Measurements from ENCODE around the gene RCBTB1. TPM values are rescaled to one million over a fixed set of nuclear protein-coding genes. Genes with fewer than 3 reads are reported as not detected.
"Not testable (repeated sequence)": the region's sequence is repeated elsewhere in the genome, so short reads cannot be mapped to it uniquely, and the experiment has no call there.

The RCBTB1 gene
- total RNA-seq, 2 donors from 2014 or later, result 15.7 to 29.4 TPM

GRCh38 chr13:49594576-49594975 is 9.2 kb upstream of the RCBTB1 start:
- no peaks in the 10 kb centered on the region for H3K4me1 ChIP-seq (replicated peaks)
- no peaks in the 10 kb centered on the region for H3K9me3 ChIP-seq
- no peak overlapping the region for H3K27ac ChIP-seq
- intact Hi-C loops (cut with DNase I), result no loop called here
- no peak for TF ChIP-seq POLR2AphosphoS5 (IDR thresholded peaks at IDR 0.05)
- no peak for TF ChIP-seq POLR2A (IDR thresholded peaks at IDR 0.05)
- no peak for TF ChIP-seq CTCF (IDR thresholded peaks at IDR 0.05)
- no peak overlapping the region for H3K4me3 ChIP-seq
- H3K36me3 ChIP-seq, result no peaks in the 10 kb centered on the region
- DNase-seq (ENCODE audit: low spot score), result no peak
- H3K27me3 ChIP-seq (replicated peaks; ENCODE audit: insufficient read depth), result no peaks in the 10 kb centered on the region

- DNase-seq (ENCODE audit: low spot score); H3K27ac ChIP-seq; intact Hi-C loops (cut with DNase I); H3K36me3 ChIP-seq; H3K9me3 ChIP-seq; H3K4me1 ChIP-seq (replicated peaks); H3K4me3 ChIP-seq; H3K27me3 ChIP-seq (replicated peaks; ENCODE audit: insufficient read depth): not testable (repeated sequence)
- WGBS, result 84% methylated on average over 4 of the region's 4 CpGs
These were observed 8.5 kb upstream of the RCBTB1 start for GRCh38 chr13:49593876-49594275.

GRCh38 chr13:49590714-49591113 is 5.4 kb upstream of the RCBTB1 start:
- H3K4me1 ChIP-seq (replicated peaks); H3K4me3 ChIP-seq; DNase-seq (ENCODE audit: low spot score); H3K27ac ChIP-seq; H3K36me3 ChIP-seq; H3K27me3 ChIP-seq (replicated peaks; ENCODE audit: insufficient read depth); intact Hi-C loops (cut with DNase I); H3K9me3 ChIP-seq: not testable (repeated sequence)
- WGBS, result 92% methylated on average over 3 of the region's 3 CpGs

- no peaks in the 10 kb centered on the region for H3K9me3 ChIP-seq
- no peaks in the 10 kb centered on the region for H3K36me3 ChIP-seq
- DNase-seq (ENCODE audit: low spot score), result no peak
- no peak for TF ChIP-seq CTCF (IDR thresholded peaks at IDR 0.05)
- no peak for TF ChIP-seq POLR2AphosphoS5 (IDR thresholded peaks at IDR 0.05)
- TF ChIP-seq POLR2A (IDR thresholded peaks at IDR 0.05), result no peak
- no peaks in the 10 kb centered on the region for H3K4me1 ChIP-seq (replicated peaks)
- H3K27me3 ChIP-seq (replicated peaks; ENCODE audit: insufficient read depth), result no peaks in the 10 kb centered on the region
- 46% methylated on average over 2 of the region's 2 CpGs for WGBS
- H3K4me3 ChIP-seq, result no peak overlapping the region
- no peak overlapping the region for H3K27ac ChIP-seq
- intact Hi-C loops (cut with DNase I), result loop anchor here (5.0 kb wide), 1 partner anchor 140 kb away; no protein-coding TSS in a partner anchor
These were observed 2.0 kb upstream of the RCBTB1 start for GRCh38 chr13:49587311-49587847.

- Histone ChIP-seq H3K27me3 (replicated peaks; ENCODE audit: insufficient read depth) (no peaks in the 10 kb centered on the region), H3K4me1 (replicated peaks) (no peaks in the 10 kb centered on the region), H3K36me3 (no peaks in the 10 kb centered on the region), H3K4me3 (no peak overlapping the region), H3K9me3 (no peaks in the 10 kb centered on the region), H3K27ac (no peak overlapping the region)
- TF ChIP-seq POLR2A (IDR thresholded peaks at IDR 0.05) (no peak), POLR2AphosphoS5 (IDR thresholded peaks at IDR 0.05) (no peak), CTCF (IDR thresholded peaks at IDR 0.05) (no peak)
- DNase-seq (ENCODE audit: low spot score), result no peak
- intact Hi-C loops (cut with DNase I), result loop anchor here (5.0 kb wide), 1 partner anchor 139 kb away; no protein-coding TSS in a partner anchor
- WGBS, result 81% methylated on average over 3 of the region's 3 CpGs
These were observed 1.4 kb upstream of the RCBTB1 start for GRCh38 chr13:49586717-49587116.

- WGBS, result under 1% methylated on average over 16 of the region's 16 CpGs
- intact Hi-C loops (cut with DNase I), result loop anchor here (5.0 kb wide), 1 partner anchor 137 kb away; no protein-coding TSS in a partner anchor
- H3K4me1 ChIP-seq (replicated peaks), result no peaks in the 10 kb centered on the region
These were observed 581 bp downstream of the RCBTB1 start for GRCh38 chr13:49584771-49585182.

More at GRCh38 chr13:49584771-49585182, 581 bp downstream of the RCBTB1 start:
- H3K4me3 ChIP-seq, result peak overlapping the region; percentile 89 to 90
- DNase-seq (ENCODE audit: low spot score), result no peak
- no peak for TF ChIP-seq CTCF (IDR thresholded peaks at IDR 0.05)
- no peak for TF ChIP-seq POLR2AphosphoS5 (IDR thresholded peaks at IDR 0.05)
- no peak for TF ChIP-seq POLR2A (IDR thresholded peaks at IDR 0.05)
- no peaks in the 10 kb centered on the region for H3K27me3 ChIP-seq (replicated peaks; ENCODE audit: insufficient read depth)
- H3K9me3 ChIP-seq, result no peaks in the 10 kb centered on the region
- H3K27ac ChIP-seq, result peak overlapping the region; percentile 76 to 83
- no peaks in the 10 kb centered on the region for H3K36me3 ChIP-seq

All from prostate gland (tissue), 2 donors.